NCI-H2107 treated with DMSO at 0.1 percent for 48 hours (cell line): ENCODE measurements around the gene SH3PXD2A.
A peak's percentile ranks its signal among the peaks of the same experiment; 100 is the strongest.
"Not testable (repeated sequence)": the region's sequence is repeated elsewhere in the genome, so short reads cannot be mapped to it uniquely, and the experiment has no call there.

Source experiments
- DNase-seq: peaks from one replicate; lab custom pipeline; 2025; ENCODE audit not compliant: unreplicated experiment; lab: John Stamatoyannopoulos, UW

SH3PXD2A gene

DNA sequence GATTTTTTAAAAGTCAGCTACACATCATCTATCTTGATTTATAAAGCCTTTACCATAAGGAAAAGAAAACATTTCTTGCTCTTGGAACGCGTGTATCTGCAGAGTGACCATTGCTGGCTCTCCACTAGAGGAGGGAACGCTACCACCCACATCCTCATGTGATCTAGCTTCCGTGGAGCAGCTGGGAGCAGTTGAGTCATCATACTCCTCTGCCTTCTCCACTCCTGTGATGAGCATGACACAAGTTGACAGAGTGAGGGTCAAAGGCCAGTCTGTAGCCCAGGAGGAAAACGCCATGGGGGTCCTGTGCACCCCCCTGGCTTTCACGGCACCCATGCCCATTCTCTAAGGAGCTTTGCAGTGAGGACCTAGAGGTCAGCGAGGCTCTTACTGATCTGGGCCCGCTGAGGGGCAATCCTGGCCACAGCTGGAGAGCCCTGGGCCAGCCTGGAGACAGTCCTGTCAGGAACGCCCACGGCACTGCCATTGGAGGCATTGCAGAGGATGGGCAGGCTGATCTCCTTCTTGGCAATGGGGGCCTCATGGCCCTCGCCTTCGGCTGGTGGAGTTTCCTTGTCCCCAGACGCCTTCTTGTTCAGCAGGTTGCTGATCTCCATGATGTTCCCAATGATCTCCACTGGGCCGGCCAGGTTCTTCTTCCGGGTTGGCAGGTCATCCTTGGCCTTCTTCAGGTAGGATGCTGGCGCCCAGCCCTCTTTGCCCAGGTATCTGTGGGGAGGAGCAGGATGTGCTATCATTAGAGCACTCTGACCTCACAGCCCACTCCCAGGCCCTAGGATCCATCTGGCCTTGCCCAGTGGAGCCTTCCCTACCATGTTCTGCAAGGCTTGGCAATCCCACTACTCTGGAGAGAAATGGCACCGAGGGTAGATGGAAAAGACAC, 242.7 kb downstream of the SH3PXD2A start:
- DNase-seq, result no peak

DNA sequence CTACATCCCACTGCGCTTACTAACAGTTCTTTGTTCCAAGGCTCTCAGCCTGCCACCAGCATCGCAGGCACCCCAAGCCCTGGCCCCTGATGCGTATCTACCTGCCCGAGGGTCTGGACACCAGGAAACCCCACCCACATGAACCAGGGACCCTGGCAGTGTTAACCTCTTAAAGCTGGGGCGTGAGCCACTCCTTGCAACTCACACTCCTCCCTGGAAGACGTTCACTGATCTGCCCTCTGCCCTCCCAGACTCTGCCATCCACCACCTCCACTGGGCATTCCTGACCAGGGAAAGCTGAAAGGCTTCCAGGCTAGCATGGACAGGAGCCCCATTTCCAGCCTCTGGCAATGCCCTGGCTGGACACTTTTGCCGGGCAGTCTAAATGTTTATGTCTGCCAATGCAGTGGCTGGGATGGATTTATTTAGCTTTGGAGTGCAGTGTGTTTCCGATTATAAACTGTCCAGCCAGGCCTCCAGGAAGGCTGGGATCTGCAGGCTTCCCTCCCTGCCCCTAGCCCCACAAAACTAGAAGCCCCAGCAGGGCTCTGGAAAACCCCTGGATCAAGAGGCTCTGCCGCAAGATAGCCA, 244.4 kb downstream of the SH3PXD2A start:
- DNase-seq, result no peak

DNA sequence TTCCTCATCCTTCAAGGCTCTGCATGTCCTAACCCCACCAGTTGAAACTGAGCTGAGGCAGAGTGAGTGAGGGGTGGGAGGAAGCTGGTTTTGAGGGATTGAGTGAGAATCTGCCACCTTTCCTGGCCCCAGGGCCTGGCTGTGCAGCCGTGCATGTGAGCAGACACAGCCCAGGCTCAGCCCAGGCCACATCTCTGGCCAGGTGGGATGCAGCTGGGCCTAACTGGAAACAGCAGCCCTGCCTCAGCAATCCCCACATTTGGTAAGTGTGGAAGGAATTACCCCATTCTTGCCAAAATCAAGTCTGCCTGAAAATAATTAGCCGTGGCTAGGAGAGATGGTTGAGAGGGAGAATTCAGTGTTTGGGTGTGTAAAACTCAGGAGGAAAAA, 245.3 kb downstream of the SH3PXD2A start:
- DNase-seq, result no peak

DNA sequence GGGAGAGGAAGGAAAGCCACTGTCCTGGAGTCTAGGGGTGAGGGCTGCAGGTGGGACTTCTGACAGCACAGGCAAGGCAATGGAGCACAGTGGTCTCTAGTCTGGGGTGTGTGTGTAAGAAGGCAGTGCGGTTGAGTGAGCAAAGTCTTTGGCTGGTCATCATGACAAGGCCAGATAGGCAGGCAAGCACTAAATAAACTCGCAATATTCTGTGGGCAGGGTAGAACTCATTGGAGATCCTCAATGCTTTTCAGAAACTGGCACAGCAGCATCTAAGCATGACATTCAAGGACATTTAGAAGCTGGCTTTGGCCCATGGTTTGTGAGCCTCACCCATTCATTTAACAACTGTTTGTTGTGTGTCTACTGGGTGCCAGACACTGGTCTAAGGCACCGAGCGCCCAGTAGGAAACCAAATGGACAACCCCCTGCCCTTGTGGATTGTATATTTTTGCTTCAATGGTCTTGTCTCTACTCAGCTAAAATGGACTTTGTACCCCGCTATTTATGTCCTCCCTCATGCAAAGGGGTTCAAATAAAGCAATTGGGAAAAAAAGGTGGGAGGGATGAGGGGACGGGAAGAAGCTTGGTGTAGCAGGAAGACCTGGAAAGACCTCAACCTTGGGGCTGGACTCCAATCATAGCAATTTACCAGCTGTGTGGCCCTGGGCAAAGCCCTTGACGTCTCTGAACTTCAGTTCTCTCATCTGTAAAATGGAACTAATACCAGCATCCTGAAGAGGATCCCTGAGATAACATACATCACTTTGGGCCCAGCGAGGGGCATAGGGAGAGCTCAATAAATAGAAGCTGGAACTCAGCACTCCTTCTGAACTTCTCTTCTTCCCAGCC, 245.9 kb downstream of the SH3PXD2A start:
- DNase-seq, result no peak

DNA sequence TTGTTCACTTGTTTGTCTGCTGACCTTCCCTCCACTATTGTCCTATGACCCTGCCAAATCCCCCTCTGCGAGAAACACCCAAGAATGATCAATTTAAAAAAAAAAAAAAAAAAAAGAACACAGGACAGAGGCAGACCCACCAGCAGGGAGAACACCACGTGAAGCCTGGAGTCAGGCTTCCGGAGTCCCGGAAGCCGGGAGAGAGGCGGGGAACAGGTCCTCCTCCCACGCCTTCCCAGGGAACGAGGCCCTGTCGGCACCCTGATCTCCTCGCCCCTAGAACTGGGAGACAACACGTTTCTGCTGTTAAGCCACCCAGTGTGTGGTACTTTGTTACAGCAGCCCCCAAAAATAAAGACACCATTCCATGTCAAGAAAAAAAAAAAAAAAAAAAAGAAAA, 247.3 kb downstream of the SH3PXD2A start:
- DNase-seq, result not testable (repeated sequence)

DNA sequence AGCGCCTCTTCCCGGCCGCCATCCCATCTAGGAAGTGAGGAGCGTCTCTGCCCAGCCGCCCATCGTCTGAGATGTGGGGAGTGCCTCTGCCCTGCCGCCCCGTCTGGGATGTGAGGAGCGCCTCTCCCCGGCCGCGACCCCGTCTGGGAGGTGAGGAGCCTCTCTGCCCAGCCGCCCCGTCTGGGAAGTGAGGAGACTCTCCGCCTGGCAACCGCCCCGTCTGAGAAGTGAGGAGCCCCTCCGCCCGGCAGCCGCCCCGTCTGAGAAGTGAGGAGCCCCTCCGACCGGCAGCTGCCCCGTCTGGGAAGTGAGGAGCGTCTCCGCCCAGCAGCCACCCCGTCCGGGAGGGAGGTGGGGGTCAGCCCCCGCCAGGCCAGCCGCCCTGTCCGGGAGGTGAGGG, 248.3 kb downstream of the SH3PXD2A start:
- not testable (repeated sequence) for DNase-seq

DNA sequence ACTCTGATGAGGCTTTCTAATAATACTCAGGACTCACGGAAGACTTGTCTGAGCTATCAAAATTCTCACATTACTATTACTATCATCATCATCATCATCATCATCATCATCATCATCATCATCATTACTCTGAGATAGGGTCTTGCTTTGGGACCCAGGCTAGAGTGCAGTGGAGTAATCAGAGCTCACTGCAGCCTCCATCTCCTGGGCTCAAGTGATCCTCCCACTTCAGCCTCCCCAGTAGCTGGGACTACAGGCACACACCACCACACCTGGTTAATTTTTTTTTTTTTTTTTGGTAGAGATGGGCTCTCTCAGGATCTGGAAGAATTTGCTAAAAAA, 249.3 kb downstream of the SH3PXD2A start:
- not testable (repeated sequence) for DNase-seq

DNA sequence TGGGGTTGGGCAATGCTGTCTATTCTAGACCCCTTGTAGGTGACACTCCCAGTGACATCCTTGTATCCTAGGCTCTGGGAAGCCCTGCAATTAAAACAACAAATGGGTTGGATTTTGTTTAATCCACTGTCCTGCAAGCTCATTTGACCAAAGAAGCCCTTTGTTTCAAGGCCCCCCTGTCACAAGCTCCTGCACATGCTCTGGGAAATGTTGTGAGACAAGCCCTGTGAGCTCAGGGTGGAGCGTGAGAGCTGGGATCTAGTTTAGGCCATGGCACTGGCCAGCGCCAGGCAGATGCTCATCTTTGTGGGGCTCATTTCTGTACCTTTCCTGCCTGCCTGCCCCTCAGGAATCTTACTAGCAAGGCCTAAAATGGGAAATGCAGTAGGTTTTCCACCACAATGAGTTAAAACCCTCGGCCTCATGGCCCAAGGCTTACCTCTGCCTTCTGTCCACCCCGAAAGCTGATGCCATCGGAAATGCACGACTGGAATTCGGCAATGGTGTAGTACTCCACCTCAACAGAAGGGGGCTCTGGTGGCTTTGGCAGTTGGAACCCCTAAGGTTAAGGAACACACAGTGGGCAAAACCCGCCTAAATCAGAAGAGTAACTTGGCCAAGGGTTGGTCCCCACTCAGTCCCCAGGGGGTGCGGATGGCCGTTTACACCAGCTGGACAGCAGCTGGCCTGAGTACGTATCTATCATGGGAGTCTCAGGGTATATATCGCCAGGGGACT, 249.8 kb downstream of the SH3PXD2A start:
- no peak for DNase-seq

DNA sequence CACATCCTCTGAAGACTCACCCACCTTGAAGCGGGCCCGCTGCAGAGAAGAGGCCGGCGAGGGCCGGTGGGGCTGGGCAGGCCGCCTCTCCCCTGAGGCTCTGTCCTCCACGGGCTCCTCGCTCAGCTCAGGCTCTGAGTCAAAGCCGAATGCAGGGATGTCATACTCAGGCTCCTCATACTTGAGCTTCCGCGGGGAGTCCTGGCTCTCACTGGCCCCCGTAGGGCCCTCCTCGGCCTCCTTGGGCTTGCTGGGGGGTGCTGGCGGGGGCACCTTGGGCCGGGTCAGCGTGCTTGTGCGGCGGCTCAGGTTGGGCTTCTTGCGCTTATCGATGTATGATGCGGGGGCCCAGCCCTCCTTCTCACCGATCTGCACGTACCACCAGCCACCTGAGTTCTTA, 252.0 kb downstream of the SH3PXD2A start:
- DNase-seq, result no peak

DNA sequence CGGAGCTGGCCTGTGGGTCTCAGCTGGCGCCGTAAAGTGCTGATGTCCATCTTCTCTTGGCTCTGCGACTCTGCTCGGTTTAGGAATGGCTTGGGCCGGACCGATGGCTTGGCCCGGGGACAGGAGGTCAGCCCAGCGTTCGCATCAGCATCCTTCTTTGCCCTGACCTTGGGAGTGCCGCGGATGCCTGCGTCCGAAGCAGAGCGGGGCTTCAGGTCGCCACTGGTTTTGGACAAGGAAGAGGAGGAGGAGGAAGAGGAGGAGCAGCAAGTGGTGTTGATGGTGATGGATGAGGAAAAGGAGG, 252.6 kb downstream of the SH3PXD2A start:
- DNase-seq, result no peak

DNA sequence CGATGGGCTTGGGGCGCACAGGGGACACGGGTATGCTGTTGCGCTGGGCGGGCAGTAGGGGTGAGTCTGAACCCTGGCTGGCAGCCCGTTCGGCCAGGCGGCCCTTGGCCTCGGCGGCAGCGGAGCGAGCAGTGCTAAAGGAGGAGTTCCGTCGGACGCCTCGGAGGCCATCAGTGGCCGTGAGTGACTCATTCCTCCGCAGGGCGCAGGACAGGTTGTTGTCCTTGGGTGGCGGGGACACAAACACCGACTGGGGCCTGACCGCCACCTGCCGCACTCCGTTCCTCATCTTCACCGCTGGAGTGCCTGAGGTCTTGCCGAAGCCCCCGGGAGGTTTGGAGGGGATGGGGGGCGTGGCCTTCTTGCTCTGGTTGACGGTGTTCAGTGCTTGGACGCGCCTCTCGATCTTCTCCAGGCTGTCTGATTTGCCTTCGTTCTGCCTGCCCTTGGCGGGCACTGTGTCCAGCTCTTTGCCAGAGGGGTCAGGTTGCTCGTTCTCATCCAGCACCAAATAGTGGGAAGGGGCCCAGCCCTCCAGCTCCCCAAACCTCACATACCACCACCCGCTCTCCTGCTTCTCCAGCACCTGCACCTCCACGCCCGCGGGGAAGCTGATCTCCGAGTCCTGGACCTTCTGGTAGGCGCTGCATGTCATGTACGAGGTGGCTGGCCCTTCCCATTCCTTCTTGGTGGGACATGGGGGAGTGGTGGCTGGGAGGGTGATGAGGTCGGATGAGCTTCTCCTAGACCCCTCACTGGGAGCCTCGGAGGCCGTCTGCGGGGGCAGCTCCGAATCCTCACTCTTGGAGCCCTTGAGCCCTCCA, 253.1 kb downstream of the SH3PXD2A start:
- DNase-seq, result no peak

DNA sequence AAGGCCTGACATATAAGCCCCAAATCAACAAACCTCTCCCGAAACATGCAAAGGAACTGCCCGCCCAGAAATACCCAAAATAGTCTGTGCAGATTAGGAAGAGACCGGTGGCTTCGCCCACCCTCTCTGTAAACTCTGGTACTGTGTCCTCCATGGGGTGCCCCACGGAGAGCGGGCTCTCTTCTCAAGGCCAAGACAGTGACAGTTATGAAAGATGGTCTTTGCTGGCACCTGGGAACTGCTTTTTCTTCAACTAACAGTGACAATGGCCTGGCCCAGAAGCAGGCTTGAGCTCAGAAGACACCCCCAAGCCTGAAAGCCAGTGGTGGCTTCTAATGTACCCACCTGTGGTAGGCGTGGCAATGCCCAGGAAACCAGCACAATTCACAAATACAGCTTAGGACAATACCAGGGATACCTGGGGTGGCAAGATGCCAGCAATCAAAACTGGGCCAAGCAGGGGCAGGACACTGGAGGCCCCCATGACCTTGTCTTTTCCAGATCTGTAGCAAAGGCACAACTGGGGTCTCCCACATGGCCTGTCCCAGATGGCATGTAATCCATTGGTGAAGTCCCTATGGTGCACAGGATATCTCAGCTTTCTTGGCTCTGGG, 254.3 kb downstream of the SH3PXD2A start:
- no peak for DNase-seq

DNA sequence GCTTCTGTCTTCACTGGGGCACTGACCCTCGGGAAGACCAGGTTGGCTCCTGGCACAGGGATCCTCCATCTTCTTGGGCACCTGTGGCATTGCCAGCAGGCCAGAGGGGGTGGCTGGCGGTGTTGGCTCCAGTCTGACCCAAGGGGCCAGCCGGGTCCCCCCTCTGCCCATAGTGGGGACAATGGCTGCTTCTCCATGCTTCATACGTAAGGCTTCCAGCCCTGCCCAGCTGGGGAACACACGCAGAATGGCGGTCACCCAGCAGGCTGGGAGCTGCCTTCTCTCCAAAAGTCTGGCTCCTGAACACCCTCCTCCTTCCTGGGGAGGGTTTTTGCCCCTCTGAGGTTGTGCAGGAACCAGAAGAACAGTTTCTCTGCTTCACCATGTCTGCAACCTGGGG, 255.1 kb downstream of the SH3PXD2A start:
- no peak for DNase-seq

DNA sequence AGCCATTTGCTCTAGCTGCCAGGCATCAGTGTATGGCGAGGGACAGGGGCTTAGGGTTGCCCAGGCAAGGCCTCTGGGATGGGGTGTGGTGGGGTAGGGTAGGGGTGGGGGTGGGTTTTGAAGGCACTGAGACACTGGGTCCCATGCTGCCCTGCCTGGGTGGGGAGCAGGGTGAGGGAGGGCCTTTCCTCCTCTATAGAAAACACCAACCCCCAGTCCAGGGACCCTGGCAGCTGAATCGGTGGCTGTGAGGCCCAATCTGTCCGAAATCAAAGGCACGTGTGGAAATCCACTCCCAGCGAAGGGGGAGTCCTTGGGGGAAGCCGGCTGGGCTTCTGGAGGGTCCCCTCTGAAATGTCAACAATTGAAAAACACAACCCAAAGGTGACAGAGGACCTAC, 255.5 kb downstream of the SH3PXD2A start:
- DNase-seq, result no peak

DNA sequence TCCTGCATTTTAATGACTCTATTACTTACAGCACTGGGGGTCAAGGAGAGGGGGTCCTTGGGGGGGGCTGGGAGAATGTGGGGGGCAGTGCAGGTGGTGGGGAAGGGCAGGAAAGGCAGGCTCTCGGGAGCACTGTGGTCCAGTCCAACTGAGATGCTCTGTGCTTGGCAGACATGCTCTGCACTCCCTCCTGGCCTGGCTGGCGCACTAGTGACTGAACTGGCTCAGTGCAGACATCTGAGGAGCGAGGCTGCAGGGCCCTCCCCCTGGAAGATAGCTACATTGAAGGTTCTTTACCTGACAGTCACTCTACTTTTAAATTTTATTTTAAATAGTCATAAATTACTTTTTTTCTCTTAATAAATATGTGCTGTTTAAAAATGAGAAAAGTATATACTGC, 256.2 kb downstream of the SH3PXD2A start:
- no peak for DNase-seq

DNA sequence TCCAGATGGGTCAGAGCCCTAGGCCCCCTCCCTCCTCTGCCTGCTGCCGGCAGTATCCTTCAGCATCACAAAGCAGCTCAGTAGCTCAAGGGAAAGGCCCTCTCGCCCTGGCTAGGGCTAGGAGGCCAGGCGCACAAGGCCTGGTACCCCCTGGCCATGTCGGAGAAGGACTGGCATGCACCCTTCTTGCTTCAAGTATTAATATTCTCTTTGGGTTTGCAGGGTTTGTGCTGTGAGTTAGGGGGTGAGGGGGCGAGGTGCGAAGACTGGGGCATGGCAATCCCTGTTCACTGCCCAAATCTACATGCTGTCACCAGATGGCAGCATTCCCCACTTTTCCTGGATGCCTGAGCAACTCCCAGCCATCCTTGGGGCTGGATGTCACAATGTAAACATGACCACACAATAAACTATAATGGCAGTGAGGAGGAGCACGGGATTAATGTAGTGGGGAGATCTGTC, 256.7 kb downstream of the SH3PXD2A start:
- DNase-seq, result peak; percentile 33

DNA sequence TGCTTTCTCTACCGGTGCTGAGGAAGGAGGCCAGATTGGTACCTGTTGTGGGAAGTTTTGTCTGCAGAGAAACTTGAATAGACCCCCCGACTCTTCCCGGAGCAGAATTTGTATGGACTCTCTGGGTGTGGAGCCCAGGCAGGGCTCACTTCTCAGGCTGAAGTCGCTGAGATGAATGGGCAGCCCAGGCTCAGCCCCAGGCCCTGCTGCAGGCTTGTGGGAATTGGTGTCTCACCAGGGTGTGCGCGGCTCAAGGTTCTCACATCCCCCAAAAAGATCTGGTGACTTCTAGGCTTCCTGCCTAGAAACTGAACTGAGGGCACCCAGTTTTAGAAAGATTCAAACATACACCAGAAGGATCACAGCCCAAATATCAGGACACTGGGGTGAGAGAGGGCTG, 258.4 kb downstream of the SH3PXD2A start:
- DNase-seq, result no peak

DNA sequence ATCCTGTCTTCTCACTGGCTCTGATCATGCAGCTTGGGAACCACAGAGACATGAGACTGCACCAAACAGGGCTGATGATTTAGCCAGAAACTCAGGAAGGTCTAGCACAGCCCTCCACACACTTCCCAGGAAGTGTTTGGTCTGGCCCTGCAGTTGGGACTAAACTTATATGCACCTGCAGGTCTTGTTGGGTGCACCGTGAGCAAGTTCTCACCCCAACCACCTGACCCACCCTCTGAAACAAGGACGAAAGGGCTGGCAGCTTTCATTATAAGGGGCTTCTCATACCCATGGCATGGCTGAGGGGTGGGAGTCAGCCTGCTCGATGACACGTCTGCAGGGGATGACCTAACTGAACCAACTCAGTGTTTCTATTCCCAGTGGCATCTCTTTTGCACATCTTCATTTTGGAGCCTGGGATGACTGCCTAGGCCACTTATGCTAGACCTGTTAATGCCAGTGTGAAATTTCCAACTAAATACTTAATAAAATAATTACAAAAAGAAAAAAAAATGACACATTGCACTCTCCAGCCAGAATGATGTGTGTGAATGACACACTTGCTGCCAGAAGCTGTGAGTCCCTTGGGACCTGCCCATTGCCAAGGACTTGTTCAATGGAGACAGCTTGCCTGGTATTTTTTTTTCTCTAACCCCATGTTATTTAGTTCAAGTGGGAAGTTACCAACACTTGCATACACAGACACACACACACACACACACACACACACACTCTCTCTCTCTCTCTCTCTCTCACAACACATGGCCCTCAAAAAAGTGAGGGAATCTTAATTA, 259.2 kb downstream of the SH3PXD2A start:
- no peak for DNase-seq

DNA sequence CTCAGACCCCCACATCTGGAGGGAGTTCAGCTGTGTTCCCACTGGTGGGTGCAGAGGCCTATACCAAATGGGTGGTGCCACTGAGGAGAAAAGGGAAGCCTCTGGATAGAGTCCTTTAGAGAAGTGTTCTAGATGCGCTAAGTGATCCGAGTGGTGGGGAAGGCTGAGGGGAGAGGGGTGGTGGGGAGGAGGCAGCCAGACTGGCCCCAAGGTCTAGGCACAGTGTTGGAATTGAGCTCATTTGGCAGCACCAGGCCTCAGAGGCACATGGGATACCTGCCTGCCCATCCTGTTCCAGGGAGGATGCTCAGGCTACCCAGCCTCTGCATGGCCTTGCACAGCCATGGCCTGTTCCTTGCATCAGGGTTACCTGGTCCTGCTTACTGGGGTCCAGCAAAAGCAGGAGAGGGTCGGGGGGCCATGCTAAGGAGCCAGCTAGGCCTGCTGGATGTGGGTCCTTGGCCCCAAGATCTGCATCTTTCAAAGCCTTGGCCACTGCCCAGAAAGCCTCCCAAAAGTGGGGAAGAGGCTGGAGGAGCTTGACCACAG, 262.3 kb downstream of the SH3PXD2A start:
- no peak for DNase-seq
